ENCODE measurements around the gene GNB2. TPM values are rescaled to one million over a fixed set of nuclear protein-coding genes. Genes with fewer than 3 reads are reported as not detected.

Gene GNB2
- total RNA-seq, 2 donors from 2014 or later, result 292 to 312 TPM

DNA sequence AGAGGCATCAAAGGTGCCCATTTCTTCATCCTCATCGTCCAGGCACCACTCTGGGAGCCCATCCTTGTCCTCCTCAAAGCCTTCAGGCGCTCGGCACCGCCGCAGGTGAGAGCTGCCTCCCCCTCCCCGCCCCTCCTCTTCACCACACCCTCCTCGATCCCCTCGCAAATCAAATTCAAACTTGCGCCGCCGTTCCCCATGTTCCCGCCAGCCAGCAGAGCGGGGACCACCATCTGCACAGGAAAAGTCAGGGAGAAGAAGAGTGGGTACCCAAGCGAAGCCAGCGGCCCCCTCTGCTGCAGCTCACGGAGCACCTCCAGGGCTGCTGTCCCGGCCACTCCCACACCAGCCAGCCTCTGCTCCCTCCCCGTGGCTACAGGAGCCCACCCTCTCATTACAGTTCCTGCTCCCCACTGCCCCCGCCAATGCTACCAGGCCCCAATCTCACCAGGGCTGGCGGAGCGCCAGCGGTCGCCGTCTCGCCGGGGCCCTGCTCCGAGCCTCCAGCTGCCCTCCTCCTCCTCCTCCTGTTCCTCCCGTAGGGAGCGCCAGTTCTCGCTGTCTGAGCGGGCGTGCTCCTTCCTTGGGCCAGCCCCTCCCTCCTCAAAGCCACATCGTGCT, 12.8 kb downstream of the GNB2 start:
- Histone ChIP-seq H3K4me3 (no peak overlapping the region), H3K27me3 (no peaks in the 10 kb centered on the region), H3K4me1 (peaks cover 1% of the 10 kb centered on the region), H3K9ac (ENCODE audit: low read depth in 2 of 2, low read length in 2 of 2) (no peak overlapping the region), H3K9me3 (no peaks in the 10 kb centered on the region), H3K27ac (no peak overlapping the region), H3K36me3 (peaks cover 19% of the 10 kb centered on the region)
- intact Hi-C loops (cut with DNase I), result no loop called here
- no peak for DNase-seq
- TF ChIP-seq, protein P1, sequence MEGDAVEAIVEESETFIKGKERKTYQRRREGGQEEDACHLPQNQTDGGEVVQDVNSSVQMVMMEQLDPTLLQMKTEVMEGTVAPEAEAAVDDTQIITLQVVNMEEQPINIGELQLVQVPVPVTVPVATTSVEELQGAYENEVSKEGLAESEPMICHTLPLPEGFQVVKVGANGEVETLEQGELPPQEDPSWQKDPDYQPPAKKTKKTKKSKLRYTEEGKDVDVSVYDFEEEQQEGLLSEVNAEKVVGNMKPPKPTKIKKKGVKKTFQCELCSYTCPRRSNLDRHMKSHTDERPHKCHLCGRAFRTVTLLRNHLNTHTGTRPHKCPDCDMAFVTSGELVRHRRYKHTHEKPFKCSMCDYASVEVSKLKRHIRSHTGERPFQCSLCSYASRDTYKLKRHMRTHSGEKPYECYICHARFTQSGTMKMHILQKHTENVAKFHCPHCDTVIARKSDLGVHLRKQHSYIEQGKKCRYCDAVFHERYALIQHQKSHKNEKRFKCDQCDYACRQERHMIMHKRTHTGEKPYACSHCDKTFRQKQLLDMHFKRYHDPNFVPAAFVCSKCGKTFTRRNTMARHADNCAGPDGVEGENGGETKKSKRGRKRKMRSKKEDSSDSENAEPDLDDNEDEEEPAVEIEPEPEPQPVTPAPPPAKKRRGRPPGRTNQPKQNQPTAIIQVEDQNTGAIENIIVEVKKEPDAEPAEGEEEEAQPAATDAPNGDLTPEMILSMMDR (IDR thresholded peaks at IDR 0.05), result no peak

DNA sequence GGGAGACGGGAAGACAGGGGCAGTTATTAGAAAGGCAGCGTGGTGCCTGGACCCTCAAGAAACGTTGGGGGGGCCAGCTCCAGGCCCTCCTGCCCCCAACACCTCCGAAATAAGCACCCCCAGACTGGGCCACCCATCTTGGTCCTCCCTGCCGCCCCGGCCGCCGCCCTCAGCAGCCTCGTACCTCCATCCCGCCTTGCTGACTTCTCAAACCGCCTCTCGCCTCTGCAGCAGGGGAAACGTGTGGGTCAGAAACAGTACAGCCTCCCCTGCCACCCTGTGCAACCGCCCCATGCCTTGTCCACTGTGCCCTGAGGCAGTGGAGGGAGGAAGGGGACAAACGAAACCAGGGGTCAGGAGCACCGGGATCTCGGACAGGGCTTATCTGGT, 13.3 kb downstream of the GNB2 start:
- TF ChIP-seq, protein P1 (IDR thresholded peaks at IDR 0.05), result no peak
- Histone ChIP-seq H3K27me3 (no peaks in the 10 kb centered on the region), H3K4me3 (no peak overlapping the region), H3K27ac (no peak overlapping the region), H3K36me3 (peaks cover 19% of the 10 kb centered on the region), H3K9ac (ENCODE audit: low read depth in 2 of 2, low read length in 2 of 2) (no peak overlapping the region), H3K9me3 (no peaks in the 10 kb centered on the region), H3K4me1 (peaks cover 6% of the 10 kb centered on the region)
- no peak for DNase-seq
- intact Hi-C loops (cut with DNase I), result no loop called here

DNA sequence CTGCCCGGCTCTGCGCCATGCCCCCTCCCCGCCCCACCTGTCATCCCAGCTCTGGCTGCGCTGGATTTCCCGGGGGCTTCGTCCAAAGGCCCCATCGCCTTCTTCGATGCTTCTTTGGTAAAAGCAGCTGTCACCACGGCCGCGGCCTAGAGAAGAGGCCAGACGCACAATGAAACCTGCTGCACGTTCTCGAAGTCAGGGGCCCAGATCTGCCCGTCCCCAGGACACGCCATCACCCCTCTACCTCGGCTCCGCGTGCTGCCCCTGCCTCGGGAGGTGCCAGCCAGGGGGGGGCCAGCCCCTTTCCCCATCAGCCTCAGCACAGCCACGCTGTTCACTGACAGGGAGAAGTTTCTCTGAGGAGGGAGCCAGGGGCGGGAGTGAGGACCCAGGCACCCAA, 13.7 kb downstream of the GNB2 start:
- intact Hi-C loops (cut with DNase I), result no loop called here
- H3K9ac ChIP-seq (ENCODE audit: low read depth in 2 of 2, low read length in 2 of 2), result no peak overlapping the region
- no peaks in the 10 kb centered on the region for H3K27me3 ChIP-seq

DNA sequence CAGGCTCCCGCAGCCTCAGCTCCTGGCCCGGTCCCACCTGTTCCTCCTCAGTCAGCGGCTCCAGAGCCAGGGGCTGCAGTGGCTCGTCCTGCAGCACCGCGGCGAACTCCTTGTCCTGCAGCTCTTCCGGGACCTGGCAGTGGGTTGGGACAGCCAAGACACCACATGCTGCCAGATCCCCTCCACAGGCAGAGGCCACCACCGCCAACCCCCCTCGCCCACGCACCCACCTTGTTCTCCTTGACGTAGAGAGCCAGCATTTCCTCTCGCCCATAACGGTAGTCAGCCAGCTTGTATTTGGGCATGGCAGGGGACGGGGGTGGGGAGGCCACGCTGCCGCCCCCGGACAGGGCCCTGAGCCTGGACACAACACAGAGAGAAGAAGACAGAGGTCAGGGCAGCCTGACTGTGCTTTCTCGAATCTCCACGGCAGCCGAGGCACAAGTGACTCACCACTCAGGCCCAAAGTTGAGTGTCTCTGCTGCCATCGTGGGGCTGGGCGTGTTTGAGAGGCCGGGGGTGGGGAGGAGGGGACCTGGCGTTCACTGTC, 14.3 kb downstream of the GNB2 start:
- TF ChIP-seq, protein P1 (IDR thresholded peaks at IDR 0.05), result no peak
- H3K9ac ChIP-seq (ENCODE audit: low read depth in 2 of 2, low read length in 2 of 2), result no peak overlapping the region
- no peak overlapping the region for H3K4me3 ChIP-seq
- H3K9me3 ChIP-seq, result no peaks in the 10 kb centered on the region
- H3K27ac ChIP-seq, result no peak overlapping the region
- H3K27me3 ChIP-seq, result no peaks in the 10 kb centered on the region
- H3K4me1 ChIP-seq, result peaks cover 17% of the 10 kb centered on the region
- DNase-seq, result no peak
- intact Hi-C loops (cut with DNase I), result no loop called here
- peaks cover 15% of the 10 kb centered on the region for H3K36me3 ChIP-seq

More for the DNA sequence above, 13.7 kb downstream of the GNB2 start:
- no peak for DNase-seq
- H3K9me3 ChIP-seq, result no peaks in the 10 kb centered on the region
- no peak overlapping the region for H3K4me3 ChIP-seq
- peaks cover 19% of the 10 kb centered on the region for H3K36me3 ChIP-seq
- H3K27ac ChIP-seq, result no peak overlapping the region
- H3K4me1 ChIP-seq, result peaks cover 11% of the 10 kb centered on the region
- TF ChIP-seq, protein P1 (IDR thresholded peaks at IDR 0.05), result no peak

DNA sequence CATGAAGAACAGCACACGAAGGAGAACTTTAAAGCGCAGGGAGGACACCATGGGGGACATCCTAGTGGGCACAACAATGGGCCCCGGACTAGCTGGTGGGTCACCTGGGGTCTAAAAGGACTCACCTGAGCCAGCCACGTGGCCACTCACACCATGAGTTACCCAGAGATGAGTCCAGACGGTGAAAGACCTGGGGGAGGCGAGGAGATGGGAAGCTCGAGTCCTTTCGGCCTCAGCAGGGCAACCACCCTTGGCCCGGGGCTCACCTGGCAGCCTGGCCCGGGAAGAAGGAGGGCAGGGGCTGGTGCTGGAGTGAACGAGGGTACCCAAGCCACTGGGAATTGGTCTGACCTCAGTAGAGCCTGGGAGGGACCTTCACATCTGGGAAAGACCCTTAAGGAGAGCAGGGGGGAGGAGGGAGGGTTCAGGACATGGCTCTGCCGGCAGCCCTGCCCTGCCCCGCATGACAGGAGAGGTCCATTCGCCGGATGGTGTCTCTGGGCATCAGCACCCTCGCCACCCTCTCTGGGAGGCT, 14.9 kb downstream of the GNB2 start:
- peaks cover 14% of the 10 kb centered on the region for H3K36me3 ChIP-seq

More for the DNA sequence above, 14.9 kb downstream of the GNB2 start:
- H3K9me3 ChIP-seq, result no peaks in the 10 kb centered on the region
- no peak for DNase-seq
- H3K27me3 ChIP-seq, result no peaks in the 10 kb centered on the region
- no peak overlapping the region for H3K27ac ChIP-seq
- no peak overlapping the region for H3K4me3 ChIP-seq
- TF ChIP-seq, protein P1 (IDR thresholded peaks at IDR 0.05), result no peak
- intact Hi-C loops (cut with DNase I), result no loop called here
- H3K9ac ChIP-seq (ENCODE audit: low read depth in 2 of 2, low read length in 2 of 2), result no peak overlapping the region
- H3K4me1 ChIP-seq, result peaks cover 19% of the 10 kb centered on the region
